Lower lobe of right lung (tissue), 2 donors: ENCODE data around the gene IMMT. TPM values are rescaled to one million over a fixed set of nuclear protein-coding genes. Genes with fewer than 3 reads are reported as not detected.

Experiments used
- ATAC-seq, 2 donors: fragments of 200-7000 bp; cut with Tn5 transposase; one replicate each; pipeline ENCODE4 v1.9.1; 2020 to 2022; ENCODE audit warnings: mild to moderate bottlenecking in 2 of 2, moderate library complexity in 2 of 2
- DNase-seq: peaks from one replicate; pipeline ENCODE4 v3.0.0-alpha.2; 2020
- H3K27ac ChIP-seq: fragments of 200-600 bp; one replicate; pipeline ENCODE4 v1.8.0; 2022
- H3K27me3 ChIP-seq: fragments of 200-600 bp; one replicate; pipeline ENCODE4 v1.8.0; 2022; ENCODE audit warnings: low read depth
- H3K36me3 ChIP-seq: fragments of 200-600 bp; one replicate; pipeline ENCODE4 v1.8.0; 2022; ENCODE audit warnings: mild to moderate bottlenecking
- H3K4me1 ChIP-seq: fragments of 200-600 bp; one replicate; pipeline ENCODE4 v1.8.0; 2022
- H3K4me3 ChIP-seq: fragments of 200-600 bp; one replicate; pipeline ENCODE4 v1.8.0; 2022; ENCODE audit warnings: mild to moderate bottlenecking
- H3K9me3 ChIP-seq: fragments of 200-600 bp; one replicate; pipeline ENCODE4 v1.8.0; 2022
- intact Hi-C: fragments of 100-400 bp; cut with DNase I; formaldehyde crosslinking; loops from one replicate; pipeline ENCODE4 v1.11.0; 2022
- total RNA-seq: library from RNA; stranded (reverse); fragmentation: NEBNext Ultra II Directional; extraction: Animal tissue kit (Norgen Biotek cat#: 25700); gene quantifications from one replicate; pipeline ENCODE4 v1.2.1, GENCODE V29; 2021
- TF ChIP-seq, protein P1 (sequence below): fragments of 200-600 bp; IDR thresholded peaks from one replicate; pipeline ENCODE4 v1.8.0; 2022; ENCODE audit warnings: antibody characterized with exemption, mild to moderate bottlenecking
- donor health status: DM: no; HTN: yes; CAD: no; lungs with severe emphysema.

Gene IMMT
- total RNA-seq, 1 donor from 2014 or later = 58.0 TPM

GRCh38 chr2:86150502-86150901 is 44.8 kb downstream of the IMMT start:
- TF ChIP-seq, protein P1, sequence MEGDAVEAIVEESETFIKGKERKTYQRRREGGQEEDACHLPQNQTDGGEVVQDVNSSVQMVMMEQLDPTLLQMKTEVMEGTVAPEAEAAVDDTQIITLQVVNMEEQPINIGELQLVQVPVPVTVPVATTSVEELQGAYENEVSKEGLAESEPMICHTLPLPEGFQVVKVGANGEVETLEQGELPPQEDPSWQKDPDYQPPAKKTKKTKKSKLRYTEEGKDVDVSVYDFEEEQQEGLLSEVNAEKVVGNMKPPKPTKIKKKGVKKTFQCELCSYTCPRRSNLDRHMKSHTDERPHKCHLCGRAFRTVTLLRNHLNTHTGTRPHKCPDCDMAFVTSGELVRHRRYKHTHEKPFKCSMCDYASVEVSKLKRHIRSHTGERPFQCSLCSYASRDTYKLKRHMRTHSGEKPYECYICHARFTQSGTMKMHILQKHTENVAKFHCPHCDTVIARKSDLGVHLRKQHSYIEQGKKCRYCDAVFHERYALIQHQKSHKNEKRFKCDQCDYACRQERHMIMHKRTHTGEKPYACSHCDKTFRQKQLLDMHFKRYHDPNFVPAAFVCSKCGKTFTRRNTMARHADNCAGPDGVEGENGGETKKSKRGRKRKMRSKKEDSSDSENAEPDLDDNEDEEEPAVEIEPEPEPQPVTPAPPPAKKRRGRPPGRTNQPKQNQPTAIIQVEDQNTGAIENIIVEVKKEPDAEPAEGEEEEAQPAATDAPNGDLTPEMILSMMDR = no peak

DNA sequence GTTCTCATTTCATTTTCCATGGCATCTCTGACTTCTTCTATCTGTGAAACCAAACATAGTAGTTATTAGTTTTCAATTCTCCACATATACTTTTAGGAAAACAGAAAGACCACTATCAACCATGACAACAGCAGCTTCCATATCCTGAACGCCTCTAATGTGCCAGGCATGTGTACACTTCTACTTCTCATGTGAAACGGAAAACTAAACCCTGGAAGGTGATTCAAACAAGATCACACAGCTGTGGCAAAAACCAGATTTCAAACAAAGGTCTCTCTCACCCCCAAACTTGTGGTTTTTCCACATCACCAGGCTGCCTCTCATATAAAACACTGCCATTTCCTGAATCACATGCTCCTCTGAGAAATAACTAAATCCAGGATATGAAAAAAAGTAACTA is 47.5 kb downstream of the IMMT start:
- intact Hi-C loops = no loop called here
- no peak for ATAC-seq
- H3K27ac ChIP-seq = no peak overlapping the region

More at GRCh38 chr2:86150502-86150901, 44.8 kb downstream of the IMMT start:
- ATAC-seq (no peak), DNase-seq (no peak)
- peaks cover 92% of the 10 kb centered on the region for H3K36me3 ChIP-seq
- no peak overlapping the region for H3K27ac ChIP-seq
- no peak overlapping the region for H3K4me3 ChIP-seq
- H3K4me1 ChIP-seq = no peaks in the 10 kb centered on the region
- intact Hi-C loops = no loop called here
- H3K9me3 ChIP-seq = no peaks in the 10 kb centered on the region
- no peaks in the 10 kb centered on the region for H3K27me3 ChIP-seq

DNA sequence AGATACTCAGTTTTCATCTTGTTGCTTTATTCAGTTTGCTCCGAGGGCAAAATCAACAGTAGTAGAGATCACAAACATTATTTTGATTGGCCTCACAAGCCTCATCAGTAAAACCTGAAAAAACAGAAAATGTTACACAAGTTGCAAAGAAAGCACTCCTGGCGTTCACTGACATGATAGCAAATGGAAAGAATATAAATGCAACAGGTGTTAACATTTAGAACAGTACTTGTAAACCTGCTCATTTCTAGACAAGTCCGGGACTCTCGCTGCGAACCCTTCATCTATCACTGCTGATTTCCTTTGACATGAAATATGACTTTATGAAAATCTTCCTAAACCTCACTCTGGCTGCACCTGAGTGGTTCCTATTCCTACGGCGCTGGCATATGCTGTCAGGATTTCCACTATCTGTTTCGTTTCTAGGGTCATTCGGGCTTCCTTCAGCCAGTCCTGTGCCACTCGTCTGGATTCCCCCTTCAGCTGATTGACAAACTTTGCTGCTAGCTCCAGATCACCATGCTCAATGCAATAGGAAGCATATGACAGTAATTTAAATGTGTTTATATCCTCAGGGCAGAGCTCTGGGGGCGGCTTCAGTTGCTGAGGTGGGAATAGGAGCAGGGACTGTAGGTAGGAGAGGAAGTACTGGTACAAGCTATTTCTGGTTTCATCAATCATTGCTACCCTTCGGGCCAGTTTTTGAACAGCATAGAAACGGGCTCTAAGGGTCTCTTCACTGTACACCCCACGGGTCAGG is 51.2 kb downstream of the IMMT start:
- H3K27me3 ChIP-seq = no peaks in the 10 kb centered on the region
- no peak overlapping the region for H3K27ac ChIP-seq
- intact Hi-C loops = no loop called here
- H3K4me3 ChIP-seq = no peak overlapping the region
- TF ChIP-seq, protein P1 = no peak
- no peaks in the 10 kb centered on the region for H3K4me1 ChIP-seq
- DNase-seq = no peak
- H3K9me3 ChIP-seq = no peaks in the 10 kb centered on the region
- ATAC-seq = no peak
- peaks cover 84% of the 10 kb centered on the region for H3K36me3 ChIP-seq

More for the DNA sequence above, 47.5 kb downstream of the IMMT start:
- Histone ChIP-seq H3K27me3 (no peaks in the 10 kb centered on the region), H3K4me3 (no peak overlapping the region), H3K9me3 (no peaks in the 10 kb centered on the region), H3K36me3 (peaks cover 97% of the 10 kb centered on the region), H3K4me1 (no peaks in the 10 kb centered on the region)
- DNase-seq = no peak
- TF ChIP-seq, protein P1 = no peak

- intact Hi-C loops = no loop called here
- peaks cover 84% of the 10 kb centered on the region for H3K36me3 ChIP-seq
Measured at GRCh38 chr2:86143307-86143706, 52.0 kb downstream of the IMMT start.

DNA sequence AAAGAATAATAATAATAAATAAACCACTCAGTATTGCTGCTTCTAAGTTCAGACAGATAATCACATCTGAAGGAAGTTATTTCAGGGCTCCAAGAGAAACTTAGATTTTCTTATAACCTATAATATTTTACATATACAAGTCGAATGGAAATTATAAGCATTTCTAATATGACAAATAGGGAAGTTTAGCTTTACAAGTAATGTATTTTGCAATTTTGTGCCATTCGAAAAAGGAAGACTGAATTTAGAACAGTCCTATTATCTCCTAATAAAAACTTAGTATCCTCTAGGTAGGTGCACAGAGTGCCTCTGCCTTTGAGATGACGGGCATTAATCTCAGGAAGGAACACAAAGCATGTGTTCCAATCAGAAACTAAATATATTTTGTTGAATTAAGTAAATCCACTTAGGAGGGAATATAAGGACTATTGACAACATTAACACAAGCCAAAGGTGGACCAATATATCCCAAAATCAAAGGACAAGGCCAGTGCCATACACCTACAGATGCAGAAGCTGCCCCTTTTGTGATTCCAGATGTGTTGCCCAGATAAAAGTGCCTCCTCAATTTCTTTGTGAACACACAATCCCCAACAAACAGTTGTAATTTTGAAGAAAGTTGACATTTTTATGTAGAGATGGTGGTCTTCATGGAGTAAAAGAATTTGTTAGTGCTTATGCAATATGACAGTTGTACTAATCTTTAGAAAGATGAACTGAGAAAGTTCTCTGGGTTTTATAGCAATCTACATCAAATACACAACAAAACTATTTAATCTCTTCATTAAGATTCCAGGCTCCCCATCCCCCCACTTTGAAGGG is 52.6 kb downstream of the IMMT start:
- no peak for DNase-seq
- intact Hi-C loops = no loop called here
- Histone ChIP-seq H3K4me3 (no peak overlapping the region), H3K9me3 (no peaks in the 10 kb centered on the region), H3K36me3 (peaks cover 84% of the 10 kb centered on the region), H3K27ac (no peak overlapping the region), H3K27me3 (no peaks in the 10 kb centered on the region), H3K4me1 (no peaks in the 10 kb centered on the region)
- TF ChIP-seq, protein P1 = no peak
- ATAC-seq = peak in 1 of 2 donors; percentile 28

More at GRCh38 chr2:86143307-86143706, 52.0 kb downstream of the IMMT start:
- ATAC-seq (peak in 1 of 2 donors; percentile 25), DNase-seq (no peak)
- Histone ChIP-seq H3K27ac (no peak overlapping the region), H3K9me3 (no peaks in the 10 kb centered on the region), H3K4me3 (no peak overlapping the region), H3K27me3 (no peaks in the 10 kb centered on the region), H3K4me1 (no peaks in the 10 kb centered on the region)
- TF ChIP-seq, protein P1 = no peak
